Smooth muscle cell (in vitro differentiated cells): Measurements from ENCODE around the gene PQBP1. TPM values are rescaled to one million over a fixed set of nuclear protein-coding genes. Genes with fewer than 3 reads are reported as not detected.

ENCODE experiments used
- DNase-seq: peaks from one replicate; lab custom pipeline; 2025; ENCODE audit not compliant: unreplicated experiment; lab: John Stamatoyannopoulos, UW
- H2AFZ ChIP-seq: fragments of 200-600 bp; sonication (generic); 2 replicates; pipeline ENCODE4 v1.6.0; 2016; ENCODE audit warnings: antibody characterized with exemption, low read depth, mild to moderate bottlenecking
- H3F3A ChIP-seq: fragments of 200-600 bp; sonication (generic); 2 replicates; pipeline ENCODE4 v1.6.0; 2017; ENCODE audit warnings: antibody characterized with exemption, low read depth
- H3K27ac ChIP-seq: fragments of 200-600 bp; sonication (generic); 2 replicates; pipeline ENCODE4 v1.5.1; 2016; ENCODE audit warnings: low read depth, mild to moderate bottlenecking
- H3K27me3 ChIP-seq: fragments of 200-600 bp; sonication (generic); 2 replicates; pipeline ENCODE4 v1.6.1; 2016; ENCODE audit warnings: low read depth, mild to moderate bottlenecking
- H3K36me3 ChIP-seq: fragments of 200-600 bp; sonication (generic); 2 replicates; pipeline ENCODE4 v1.5.1; 2016; ENCODE audit warnings: low read depth
- H3K4me1 ChIP-seq: fragments of 200-600 bp; sonication (generic); 2 replicates; pipeline ENCODE4 v1.5.1; 2016; ENCODE audit warnings: low read depth
- H3K4me2 ChIP-seq: fragments of 200-600 bp; sonication (generic); 2 replicates; pipeline ENCODE4 v1.6.0; 2016; ENCODE audit warnings: mild to moderate bottlenecking
- H3K4me3 ChIP-seq: fragments of 200-600 bp; sonication (generic); 2 replicates; pipeline ENCODE4 v1.5.1; 2016; ENCODE audit warnings: mild to moderate bottlenecking
- H3K79me2 ChIP-seq: fragments of 200-600 bp; sonication (generic); 2 replicates; pipeline ENCODE4 v1.6.0; 2016; ENCODE audit warnings: low read depth, mild to moderate bottlenecking
- H3K9ac ChIP-seq: fragments of 200-600 bp; sonication (generic); 2 replicates; pipeline ENCODE4 v1.6.0; 2016; ENCODE audit warnings: low read depth
- H3K9me3 ChIP-seq: fragments of 200-600 bp; sonication (generic); replicated peaks from 2 replicates; pipeline ENCODE4 v1.5.1; 2016; ENCODE audit warnings: low read depth
- H4K20me1 ChIP-seq: fragments of 200-600 bp; sonication (generic); 2 replicates; pipeline ENCODE4 v1.6.0; 2016; ENCODE audit warnings: low read depth
- WGBS: methylation state at CpG from one replicate; pipeline ENCODE4 v1.1.7; 2016; ENCODE audit warnings: low lambda C conversion rate; 5-methylcytosine and 5-hydroxymethylcytosine counted together
- polyA plus RNA-seq: library from polyadenylated mRNA; unstranded; fragments of >200 nt; fragmentation: Nextera tagmentation; extraction: Ambion mirVana; gene quantifications from 2 replicates; pipeline ENCODE4 v1.2.1, GENCODE V29; 2016
- total RNA-seq: library from RNA; depleted of rRNA; stranded (reverse); fragments of >200 nt; gene quantifications from 2 replicates; pipeline ENCODE4 v1.2.3, GENCODE V29; 2014
- TF ChIP-seq, protein P1 (sequence below): fragments of 200-600 bp; sonication (generic); IDR thresholded peaks from 2 replicates; pipeline ENCODE4 v1.5.1; 2017; ENCODE audit warnings: borderline replicate concordance, mild to moderate bottlenecking, antibody characterized with exemption; ENCODE audit not compliant: insufficient read depth, poor library complexity, severe bottlenecking

Gene PQBP1
- total and polyA plus RNA-seq, 2 experiments from 2014 or later: 20.6 to 46.7 TPM

DNA sequence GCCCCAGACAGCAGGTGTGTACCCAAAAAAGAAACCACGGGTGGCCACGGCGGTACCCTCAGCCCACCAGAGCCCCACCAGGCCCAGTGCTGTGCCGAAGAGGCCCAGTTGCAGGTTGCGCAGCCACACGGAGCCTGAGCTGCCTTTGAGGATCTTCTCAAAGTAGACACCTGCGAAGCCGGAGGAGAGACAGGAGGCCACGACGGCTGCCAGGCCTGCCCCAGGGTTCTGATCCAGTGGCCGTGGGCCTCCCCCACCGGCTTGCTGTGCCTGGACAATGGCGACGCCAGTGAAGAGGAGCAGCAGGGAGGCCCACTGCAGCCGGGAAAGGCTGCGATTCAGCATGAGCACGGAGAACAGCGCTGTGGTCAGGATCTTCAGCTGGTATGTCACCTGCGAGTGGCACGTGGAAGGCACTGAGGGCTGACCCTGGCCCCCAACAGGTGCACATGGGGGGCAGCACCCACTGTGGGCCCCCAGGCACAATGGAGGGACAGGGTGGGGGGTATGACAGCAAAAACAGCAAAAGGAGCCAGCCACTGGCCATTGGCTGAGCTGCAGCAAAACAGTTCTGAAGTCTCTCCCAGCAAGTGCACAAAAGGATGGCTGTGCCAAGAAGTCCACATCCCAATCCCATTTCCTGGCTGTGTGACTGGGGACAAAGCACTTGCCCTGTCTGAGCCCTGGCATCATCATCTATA, 7.5 kb downstream of the PQBP1 start:
- 92% methylated on average over 20 of the region's 20 CpGs for WGBS
- peaks cover 20% of the 10 kb centered on the region for H3K79me2 ChIP-seq
- DNase-seq: no peak
- H3K4me2 ChIP-seq: no peak overlapping the region
- H3K4me1 ChIP-seq: peaks cover 2% of the 10 kb centered on the region
- no peak overlapping the region for H3K27ac ChIP-seq
- H3K4me3 ChIP-seq: no peak overlapping the region
- H3K27me3 ChIP-seq: no peaks in the 10 kb centered on the region
- TF ChIP-seq, protein P1, sequence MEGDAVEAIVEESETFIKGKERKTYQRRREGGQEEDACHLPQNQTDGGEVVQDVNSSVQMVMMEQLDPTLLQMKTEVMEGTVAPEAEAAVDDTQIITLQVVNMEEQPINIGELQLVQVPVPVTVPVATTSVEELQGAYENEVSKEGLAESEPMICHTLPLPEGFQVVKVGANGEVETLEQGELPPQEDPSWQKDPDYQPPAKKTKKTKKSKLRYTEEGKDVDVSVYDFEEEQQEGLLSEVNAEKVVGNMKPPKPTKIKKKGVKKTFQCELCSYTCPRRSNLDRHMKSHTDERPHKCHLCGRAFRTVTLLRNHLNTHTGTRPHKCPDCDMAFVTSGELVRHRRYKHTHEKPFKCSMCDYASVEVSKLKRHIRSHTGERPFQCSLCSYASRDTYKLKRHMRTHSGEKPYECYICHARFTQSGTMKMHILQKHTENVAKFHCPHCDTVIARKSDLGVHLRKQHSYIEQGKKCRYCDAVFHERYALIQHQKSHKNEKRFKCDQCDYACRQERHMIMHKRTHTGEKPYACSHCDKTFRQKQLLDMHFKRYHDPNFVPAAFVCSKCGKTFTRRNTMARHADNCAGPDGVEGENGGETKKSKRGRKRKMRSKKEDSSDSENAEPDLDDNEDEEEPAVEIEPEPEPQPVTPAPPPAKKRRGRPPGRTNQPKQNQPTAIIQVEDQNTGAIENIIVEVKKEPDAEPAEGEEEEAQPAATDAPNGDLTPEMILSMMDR: no peak
- no peaks in the 10 kb centered on the region for H3K36me3 ChIP-seq
- H3K9me3 ChIP-seq: no peaks in the 10 kb centered on the region
- no peaks in the 10 kb centered on the region for H3F3A ChIP-seq
- H3K9ac ChIP-seq: no peak overlapping the region
- H4K20me1 ChIP-seq: peaks cover 49% of the 10 kb centered on the region
- no peak overlapping the region for H2AFZ ChIP-seq

DNA sequence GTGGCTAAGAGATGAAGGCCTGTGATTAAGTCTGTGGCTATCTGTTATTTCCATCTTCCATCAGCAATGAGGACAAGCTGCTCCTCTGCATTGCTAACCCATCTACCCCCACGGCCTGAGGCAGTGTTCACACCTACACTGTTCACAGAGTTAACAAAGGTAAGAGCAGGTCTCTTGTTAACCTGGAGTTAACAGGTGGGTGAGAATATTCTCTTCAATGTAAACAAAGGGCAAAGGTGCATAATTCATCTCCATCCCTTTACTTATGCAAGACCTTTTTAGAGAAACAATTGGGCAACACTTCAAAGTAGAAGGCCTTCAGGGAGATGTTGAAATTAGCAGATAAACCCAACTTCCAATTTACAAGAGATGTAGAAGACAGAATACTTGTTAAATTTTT, 10.9 kb downstream of the PQBP1 start:
- no peak overlapping the region for H3K4me3 ChIP-seq
- no peak for DNase-seq
- H3K79me2 ChIP-seq: peaks cover 32% of the 10 kb centered on the region
- H3K27ac ChIP-seq: no peak overlapping the region
- no peak overlapping the region for H2AFZ ChIP-seq
- no peaks in the 10 kb centered on the region for H3K27me3 ChIP-seq
- H3K9me3 ChIP-seq: no peaks in the 10 kb centered on the region
- 85% methylated on average over 1 of the region's 1 CpG for WGBS
- H3K4me1 ChIP-seq: peaks cover 3% of the 10 kb centered on the region
- no peak overlapping the region for H3K4me2 ChIP-seq
- H3K9ac ChIP-seq: no peak overlapping the region
- TF ChIP-seq, protein P1: no peak
- H3K36me3 ChIP-seq: no peaks in the 10 kb centered on the region
- no peaks in the 10 kb centered on the region for H3F3A ChIP-seq
- peaks cover 41% of the 10 kb centered on the region for H4K20me1 ChIP-seq

DNA sequence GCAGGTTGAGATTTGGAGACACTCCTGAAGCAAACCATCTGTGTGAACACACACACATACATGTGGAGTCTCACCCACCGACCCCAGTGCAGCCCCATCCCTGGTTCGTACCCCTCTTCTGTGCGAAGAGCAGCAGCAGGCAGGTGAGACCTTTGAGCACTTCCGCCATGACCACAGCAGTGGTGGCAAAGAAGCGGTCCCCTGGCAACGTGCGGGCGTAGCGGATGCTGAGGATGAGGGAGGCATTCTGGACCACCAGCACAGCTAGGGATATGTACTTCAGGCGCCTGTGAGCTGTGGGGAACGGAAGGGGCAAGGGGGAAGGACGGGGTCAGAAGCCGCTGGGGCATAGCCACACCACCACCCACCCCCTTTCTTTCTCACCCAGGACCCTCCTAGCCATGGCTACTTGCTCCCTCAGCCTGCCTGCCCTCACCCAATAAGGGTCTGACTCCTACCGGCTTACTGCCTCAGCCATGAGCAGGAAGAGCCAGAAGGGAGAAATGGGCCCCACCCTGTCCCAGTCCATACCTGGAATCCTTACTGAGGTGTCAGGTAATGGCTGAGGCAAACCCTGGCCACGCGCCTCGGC, 12.1 kb downstream of the PQBP1 start:
- TF ChIP-seq, protein P1: no peak
- H3K27ac ChIP-seq: no peak overlapping the region
- peak overlapping the region; percentile 93 for H3K4me2 ChIP-seq
- peak overlapping the region; percentile 68 for H3K4me3 ChIP-seq
- H3K27me3 ChIP-seq: no peaks in the 10 kb centered on the region
- H3F3A ChIP-seq: no peaks in the 10 kb centered on the region
- peaks cover 32% of the 10 kb centered on the region for H3K79me2 ChIP-seq
- peaks cover 3% of the 10 kb centered on the region for H3K4me1 ChIP-seq
- no peak for DNase-seq
- peaks cover 29% of the 10 kb centered on the region for H4K20me1 ChIP-seq
- no peak overlapping the region for H3K9ac ChIP-seq
- 89% methylated on average over 17 of the region's 17 CpGs for WGBS
- no peaks in the 10 kb centered on the region for H3K9me3 ChIP-seq
- H3K36me3 ChIP-seq: no peaks in the 10 kb centered on the region
- H2AFZ ChIP-seq: no peak overlapping the region
